Activated CD4-positive, alpha-beta T cell treated with anti-CD3 and anti-CD28 coated beads, Interleukin-2, amount 50 U/mL, for 1 hour (primary cell): Measurements from ENCODE around the gene TPRN.

ENCODE experiments used
- DNase-seq: peaks from one replicate; pipeline ENCODE4 v3.0.0-alpha.2; 2020

The TPRN gene

GRCh38 chr9:137205126-137206069 is 4.9 kb upstream of the TPRN start, which contains the start of the genes NDOR1 and TMEM203:
Gene NDOR1, plus strand, starts transcription at chr9:137205700. Its CDS starts 78 bp downstream, at chr9:137205778.
Gene TMEM203, minus strand, starts transcription at chr9:137205648. Its CDS starts 234 bp downstream, at chr9:137205414.
- DNase-seq, result peak; percentile 92

- no peak for DNase-seq
These were observed 4.2 kb upstream of the TPRN start for GRCh38 chr9:137204731-137205125.

DNA sequence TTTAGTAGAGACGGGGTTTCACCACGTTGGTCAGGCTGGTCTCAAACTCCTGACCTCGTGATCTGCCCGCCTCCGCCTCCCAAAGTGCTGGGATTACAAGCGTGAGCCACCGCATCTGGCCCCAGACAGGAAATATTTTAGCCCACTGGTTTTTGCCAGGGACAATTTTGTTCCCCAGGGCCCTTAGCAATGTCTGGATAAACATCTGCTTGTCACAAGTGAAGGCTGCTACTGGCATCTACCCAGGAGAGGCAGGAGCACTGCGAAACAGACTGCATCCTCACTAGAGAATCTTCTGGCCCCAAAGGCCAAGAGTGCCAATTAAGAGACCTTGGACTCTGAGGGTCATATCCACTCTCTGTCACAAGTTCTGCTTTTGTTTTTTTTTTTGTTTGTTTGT is 2.4 kb upstream of the TPRN start:
- DNase-seq, result no peak

DNA sequence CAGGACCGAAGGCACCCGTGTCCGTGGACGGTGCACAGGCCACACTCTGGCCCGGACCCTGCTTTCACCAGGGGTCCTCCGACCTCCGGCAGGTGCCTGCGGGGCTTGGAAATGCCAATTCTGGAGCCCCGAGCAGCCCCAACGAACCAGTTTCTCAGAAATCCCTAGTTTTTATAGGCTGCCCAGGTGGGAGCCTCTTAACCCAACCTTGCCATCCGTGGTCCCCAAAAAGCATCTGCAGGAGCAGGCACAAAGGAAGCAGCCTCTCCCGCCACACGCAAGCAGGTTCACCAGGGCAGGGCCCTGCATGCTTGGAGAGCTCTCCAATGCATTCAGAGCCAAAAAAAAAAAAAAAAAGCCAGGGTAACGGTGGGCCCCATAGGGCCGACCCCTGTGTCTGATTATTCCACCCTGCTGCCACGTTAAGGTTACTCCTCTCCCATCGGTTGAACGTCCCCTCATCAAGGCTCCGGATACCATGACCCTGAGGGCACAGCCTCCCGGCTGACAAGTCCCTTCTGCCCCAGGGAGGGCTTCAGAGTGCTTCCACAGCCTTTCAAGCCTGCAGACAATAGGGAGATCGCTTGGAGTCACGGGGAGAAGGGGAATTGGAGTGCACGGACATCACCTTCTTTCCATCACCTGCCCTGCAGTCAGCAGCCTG is 796 bp upstream of the TPRN start:
- no peak for DNase-seq

GRCh38 chr9:137199411-137200121 is 975 bp downstream of the TPRN start:
- no peak for DNase-seq

GRCh38 chr9:137198902-137199283 is 1.6 kb downstream of the TPRN start:
- no peak for DNase-seq

GRCh38 chr9:137198051-137198901 is 2.3 kb downstream of the TPRN start:
- no peak for DNase-seq

DNA sequence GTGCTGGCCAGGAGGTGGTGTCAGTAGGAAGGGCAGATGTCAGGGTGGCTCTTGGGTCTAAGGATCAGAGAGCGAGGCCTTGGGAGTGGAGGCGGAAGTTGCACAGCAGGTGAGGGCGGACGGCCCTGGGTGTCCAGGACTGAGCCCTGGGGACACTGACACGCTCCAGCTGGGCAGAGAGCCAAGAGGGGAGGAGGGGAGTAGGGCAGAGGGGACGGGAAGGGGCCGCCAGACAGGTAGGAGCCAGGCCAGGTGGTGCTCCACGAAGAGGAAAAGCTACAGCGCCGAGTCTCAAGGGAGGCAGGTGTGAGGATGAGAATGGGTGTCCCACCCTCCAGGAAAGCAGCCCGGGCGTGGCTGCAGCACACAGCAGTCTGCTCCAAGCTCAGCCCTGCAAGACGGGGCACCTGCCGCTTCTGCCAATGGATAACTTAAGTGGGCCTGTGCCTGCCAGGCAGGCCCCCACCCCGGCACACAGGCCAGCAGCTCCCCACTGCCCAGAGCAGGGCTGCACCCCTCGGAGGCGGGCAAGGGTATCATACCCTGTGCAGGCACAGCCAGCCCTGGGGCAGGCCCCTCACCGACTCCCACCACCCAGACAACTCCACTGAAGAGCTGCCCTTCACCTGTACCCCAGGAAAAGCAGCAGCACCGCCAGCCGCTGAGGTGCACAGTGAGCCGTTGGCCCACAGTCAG is 4.9 kb downstream of the TPRN start:
- no peak for DNase-seq

DNA sequence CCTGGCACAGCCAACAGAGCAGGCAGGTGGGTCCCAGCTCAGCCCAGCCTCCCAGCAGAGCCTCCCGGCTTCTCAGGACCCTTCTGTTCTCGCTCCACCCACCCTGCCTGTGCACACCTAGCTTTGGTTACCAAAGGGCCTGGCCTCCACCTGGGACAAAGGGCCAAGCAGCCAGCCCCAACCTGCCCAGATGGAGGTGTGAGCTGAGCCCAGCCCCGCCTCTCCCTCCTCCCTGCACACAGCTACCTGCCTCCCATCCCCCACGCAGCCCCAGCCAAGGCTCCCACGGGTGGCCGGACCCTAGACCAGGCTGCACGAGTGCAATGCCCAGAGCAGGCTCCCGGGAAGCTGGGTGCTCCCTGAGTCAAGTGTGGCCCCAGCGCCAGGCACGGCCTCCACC is 5.6 kb downstream of the TPRN start:
- DNase-seq, result no peak

GRCh38 chr9:137194388-137194787 is 6.2 kb downstream of the TPRN start:
- DNase-seq, result no peak

- no peak for DNase-seq
These were observed 6.8 kb downstream of the TPRN start for GRCh38 chr9:137193771-137194170.

GRCh38 chr9:137192859-137193258 is 7.7 kb downstream of the TPRN start:
- DNase-seq, result no peak

DNA sequence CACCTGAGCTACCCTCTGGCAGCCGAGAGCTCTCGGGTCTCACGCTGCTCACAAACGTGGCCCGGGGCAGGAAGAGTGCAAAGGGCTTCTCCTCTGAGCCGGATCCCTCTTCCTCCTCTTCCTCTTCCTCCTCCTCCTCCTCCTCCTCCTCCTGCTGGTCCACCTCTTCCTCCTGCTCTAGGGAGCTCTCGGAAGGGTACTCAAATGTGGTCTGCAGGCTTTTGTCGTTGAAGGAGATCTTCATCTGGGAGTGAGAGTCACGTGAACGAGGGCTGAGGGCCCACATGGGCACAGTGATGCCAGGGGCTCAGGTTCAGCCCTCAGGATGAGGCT is 8.1 kb downstream of the TPRN start:
- DNase-seq, result no peak

DNA sequence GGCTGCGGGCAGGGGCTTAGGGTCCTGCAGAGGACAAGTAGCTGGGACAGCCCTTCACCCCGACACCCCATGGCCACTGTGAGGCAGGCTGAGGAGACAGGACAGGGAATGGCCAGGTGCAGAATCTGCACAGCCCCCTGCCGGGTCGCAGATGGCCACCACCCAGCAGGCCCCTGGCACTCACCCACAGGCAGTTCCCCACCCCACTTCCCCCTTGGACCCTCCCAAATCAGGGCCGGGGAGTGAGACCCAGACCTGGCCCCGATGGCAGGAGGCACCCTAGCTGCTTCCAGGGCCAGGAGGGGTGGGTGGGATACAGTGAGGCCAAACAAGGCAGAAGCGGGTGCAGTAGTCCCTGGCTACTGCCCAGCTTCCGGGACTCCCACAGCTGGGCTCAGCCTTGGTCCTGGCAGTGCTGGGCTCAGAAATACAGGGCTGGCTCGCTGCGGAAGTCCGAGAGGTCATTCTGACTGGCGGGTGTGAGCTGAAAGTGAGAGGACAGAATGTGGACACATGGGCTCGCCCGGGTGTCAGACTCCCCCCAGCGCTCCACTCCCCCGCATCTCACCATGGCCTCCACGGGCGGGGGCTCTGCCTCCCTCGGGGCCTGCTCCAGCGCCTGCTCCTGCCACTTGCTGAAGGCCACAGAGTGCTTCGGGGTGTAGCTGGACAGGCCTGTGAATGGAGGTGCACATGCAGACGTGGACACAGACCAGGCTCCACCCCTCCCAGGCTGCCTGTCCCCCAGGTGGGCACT is 8.7 kb downstream of the TPRN start:
- DNase-seq, result no peak

DNA sequence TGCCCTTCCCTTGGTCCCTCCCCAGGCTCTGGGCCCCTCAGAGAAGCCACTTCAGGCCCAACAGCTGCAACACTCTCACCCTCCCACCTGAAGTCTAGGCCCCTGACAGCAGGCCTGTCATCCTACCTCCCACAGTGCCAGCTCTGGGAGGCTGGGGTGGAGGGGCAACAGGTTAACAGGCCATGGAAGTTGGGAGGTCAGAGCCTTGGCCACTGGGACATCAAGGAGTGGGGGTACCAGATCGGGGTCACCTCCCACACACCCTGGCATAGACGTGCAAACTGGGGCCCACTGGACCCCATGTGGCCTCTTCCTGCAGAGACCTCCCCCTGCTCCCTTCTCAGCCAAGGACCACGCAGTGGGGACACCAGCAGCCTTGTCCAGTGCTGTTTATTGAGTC is 9.3 kb downstream of the TPRN start:
- no peak for DNase-seq

- DNase-seq, result no peak
These were observed 10.2 kb downstream of the TPRN start for GRCh38 chr9:137190315-137190856.

DNA sequence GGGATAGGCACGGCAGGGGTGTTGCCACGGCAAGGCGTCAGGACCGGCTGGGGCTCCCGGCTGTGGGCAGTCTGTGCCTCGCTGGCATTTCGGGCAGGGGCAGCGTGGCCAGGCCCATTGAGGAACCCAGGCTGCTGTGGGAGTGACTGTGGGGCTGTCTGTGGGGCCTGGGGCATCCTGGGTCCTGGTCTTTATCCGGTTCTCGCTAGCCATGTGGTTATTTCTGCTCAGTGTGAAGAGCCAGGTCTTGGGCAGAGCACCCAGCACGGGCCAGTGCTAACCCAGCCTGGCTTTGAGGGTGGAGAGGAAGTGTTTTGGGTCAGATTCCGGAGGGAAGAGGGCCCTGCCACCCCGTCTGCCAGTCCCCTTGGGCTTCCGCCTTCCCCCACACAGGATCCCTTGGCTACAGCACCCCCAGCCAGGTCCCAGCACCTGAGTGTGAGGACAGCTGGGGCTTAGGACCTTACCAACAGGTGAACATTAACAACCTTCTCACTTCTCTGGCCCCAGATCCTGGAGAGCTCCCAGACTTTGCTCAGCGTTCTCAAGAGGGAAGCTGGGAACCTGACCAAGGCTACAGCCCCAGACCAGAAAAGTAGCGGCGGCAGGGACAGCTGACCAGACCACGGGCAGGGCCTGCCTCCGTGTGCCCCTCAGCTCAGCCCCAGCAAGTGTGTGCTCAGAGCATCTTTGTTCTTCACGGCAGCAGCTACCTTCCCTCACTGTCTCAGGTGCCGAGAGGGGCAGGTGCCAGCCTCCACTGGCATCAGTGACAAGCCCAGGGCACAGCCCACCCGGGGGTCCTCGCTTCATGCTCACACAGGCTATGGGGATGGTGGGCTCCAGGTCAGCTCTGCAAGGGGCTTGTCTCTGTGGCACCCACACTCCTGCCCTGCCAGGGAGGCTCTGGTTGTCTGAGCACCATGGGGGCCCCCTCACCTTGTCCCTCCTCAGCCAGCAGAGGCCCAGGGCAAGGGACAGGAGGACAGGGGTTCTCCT is 10.9 kb downstream of the TPRN start:
- DNase-seq, result no peak

DNA sequence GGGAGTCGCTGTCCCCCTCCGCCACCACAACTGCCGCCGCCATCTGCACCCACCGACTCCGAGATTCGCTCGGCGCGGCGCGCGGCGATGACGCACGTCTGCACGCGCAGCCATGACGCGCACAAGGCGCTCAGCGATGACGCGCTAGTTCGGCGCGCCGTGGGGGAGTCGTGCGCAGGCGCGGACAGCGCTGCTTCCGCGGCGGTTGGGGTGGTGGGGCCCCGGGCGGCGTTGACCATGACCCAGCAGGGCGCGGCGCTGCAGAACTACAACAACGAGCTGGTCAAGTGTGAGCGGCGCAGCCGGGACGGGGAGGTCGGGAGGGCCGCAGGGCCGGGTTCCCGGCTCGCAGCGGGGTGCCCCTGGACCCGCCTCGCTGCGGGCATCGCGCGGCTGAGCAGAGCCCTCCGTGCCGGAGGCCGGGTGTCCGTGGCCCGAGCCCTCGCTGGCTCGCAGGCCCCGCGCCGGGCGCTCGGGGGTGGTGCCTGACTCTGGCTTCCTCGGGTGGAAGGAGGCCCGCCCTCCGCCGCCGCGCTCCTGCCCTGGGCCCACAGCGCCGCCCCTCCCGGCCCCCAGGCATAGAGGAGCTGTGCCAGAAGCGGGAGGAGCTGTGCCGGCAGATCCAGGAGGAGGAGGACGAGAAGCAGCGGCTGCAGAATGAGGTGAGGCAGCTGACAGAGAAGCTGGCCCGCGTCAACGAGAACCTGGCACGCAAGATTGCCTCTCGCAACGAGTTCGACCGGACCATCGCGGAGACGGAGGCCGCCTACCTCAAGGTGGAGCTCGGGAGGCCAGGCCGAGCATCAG is 11.8 kb downstream of the TPRN start, which contains the start of the genes ANAPC2 and SSNA1:
Gene ANAPC2 (minus strand): TSS at position 71 of the 807 bp plus-strand sequence. CDS start 28 bp downstream, at position 43.
Gene SSNA1 (plus strand): TSS at position 187 of the 807 bp plus-strand sequence. CDS start 51 bp downstream, at position 238.
- peak; percentile 93 for DNase-seq
